Stimulated activated CD8-positive, alpha-beta memory T cell treated with anti-CD3 and anti-CD28 coated beads, Interleukin-15, amount 100 ng/mL, for 48 hours (primary cell): ENCODE measurements around the gene ANO2.

ENCODE experiments used
- DNase-seq, 2 donors: peaks; one replicate each; pipeline ENCODE4 v3.0.0-alpha.2; 2020; ENCODE audit warnings: low read depth in 2 of 2

Gene ANO2

GRCh38 chr12:5964913-5965900, 20.1 kb upstream of the ANO2 start:
- no peak for DNase-seq

DNA sequence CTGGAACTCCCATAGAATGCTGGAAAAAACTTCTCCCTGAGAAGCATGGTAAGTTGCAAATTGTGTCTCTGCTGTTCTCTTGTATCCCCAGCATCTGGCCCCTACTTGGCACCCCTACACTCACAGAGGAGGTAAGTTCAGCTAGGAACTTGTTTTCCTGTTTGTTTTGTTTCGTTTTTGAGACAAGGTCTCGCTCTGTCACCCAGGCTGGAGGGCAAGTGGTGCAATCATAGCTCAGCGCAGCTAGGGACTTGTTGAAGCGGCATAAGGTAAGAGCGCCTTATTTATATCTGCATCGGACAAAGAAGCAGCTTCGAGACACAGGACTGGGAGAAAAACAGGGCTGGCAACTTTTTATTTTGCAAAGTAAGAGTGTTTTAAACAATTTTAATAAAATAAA, 18.5 kb upstream of the ANO2 start:
- DNase-seq, result no peak

GRCh38 chr12:5960783-5961182, 15.7 kb upstream of the ANO2 start:
- no peak for DNase-seq

DNA sequence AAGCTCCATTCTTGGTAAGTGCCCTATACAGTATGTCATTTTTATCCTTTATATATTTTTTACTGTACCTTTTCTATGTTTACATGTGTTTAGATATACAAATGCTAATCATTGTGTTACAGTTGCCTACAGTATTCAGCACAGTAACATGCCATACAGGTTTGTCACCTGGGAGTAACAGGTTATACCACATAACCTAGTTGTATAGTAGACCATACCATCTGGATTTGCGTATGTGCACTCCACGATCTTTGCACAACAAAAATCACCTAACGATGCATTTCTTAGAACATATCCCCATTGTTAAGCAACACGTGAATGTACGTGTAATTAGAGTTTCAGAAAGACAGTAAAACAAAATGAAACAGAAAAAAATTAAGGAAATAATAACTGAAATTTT, 11.9 kb upstream of the ANO2 start:
- no peak for DNase-seq

GRCh38 chr12:5954661-5955060, 9.6 kb upstream of the ANO2 start:
- no peak for DNase-seq

DNA sequence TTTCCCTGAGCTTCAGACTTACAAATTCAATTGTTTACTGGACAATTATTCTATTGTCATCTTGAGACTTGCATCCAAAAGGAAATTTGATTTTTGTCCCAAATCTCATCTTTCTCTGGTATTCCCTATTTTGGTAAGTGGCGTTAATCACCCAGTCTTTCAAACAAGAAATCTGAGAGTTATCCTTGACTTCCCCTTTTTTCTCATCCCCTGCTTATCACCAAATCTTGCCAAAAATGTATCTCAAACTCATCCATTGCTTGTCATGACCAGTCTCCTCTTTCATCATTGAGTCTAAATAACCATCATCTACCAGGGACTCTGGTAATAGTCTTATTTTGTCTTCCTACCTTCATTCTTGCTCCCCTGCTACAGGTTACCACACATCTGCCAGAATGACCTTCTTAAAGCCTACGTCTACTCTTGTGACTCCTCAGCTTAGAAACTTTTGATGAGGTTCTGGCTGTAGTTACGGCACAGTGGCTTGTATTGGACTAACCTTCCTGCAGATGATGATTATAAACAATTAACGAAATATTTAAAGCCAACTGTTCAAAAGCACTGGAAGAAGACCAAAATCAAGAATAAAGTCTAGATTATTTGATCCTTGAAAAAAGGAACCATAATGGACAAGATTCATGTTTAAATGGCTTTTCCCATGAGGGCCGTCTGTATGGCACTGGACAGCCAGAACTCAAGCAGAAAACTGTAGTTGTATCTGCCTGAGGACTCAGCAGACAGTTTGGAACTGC, 9.0 kb upstream of the ANO2 start:
- DNase-seq, result no peak

DNA sequence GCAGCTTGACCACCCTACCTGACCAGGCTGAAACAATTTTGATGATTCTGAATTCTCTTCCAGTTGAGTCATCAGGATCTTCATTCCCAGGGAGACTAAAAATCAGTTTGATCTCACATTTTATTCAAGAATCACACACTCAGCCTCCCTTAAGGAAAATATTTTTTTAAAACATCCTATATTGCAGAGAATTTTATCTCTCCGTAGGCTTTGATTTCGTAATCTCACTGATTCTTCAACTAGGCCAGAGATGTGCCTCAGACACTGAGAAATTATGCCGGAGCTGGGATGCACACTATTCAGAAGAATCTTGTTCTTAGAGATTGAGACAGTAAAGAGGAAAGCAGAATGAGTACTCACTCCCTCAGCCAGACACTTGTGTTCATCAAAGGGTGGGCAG, 7.0 kb upstream of the ANO2 start:
- DNase-seq, result no peak

- DNase-seq, result no peak
Observed at GRCh38 chr12:5948696-5949095, 3.6 kb upstream of the ANO2 start.

DNA sequence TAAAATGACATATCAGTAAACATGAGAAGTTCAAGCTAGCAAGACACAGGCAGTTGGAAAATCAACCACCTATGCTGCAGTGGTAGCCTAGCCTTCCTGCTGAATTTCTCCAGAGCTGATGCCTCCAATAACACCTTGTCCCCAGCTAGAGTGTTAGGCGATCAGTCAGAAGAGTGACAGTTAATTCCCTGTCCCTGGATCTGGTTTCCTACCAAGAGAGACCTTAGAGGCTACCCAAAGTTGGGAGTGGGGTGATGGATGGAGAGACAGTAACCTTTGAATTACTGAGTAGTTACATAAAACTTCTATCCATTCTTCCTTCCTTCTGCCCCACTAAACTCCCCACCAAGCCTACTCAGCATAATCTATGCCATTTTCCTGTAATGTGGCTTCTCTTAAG, 1.9 kb upstream of the ANO2 start:
- DNase-seq, result no peak

DNA sequence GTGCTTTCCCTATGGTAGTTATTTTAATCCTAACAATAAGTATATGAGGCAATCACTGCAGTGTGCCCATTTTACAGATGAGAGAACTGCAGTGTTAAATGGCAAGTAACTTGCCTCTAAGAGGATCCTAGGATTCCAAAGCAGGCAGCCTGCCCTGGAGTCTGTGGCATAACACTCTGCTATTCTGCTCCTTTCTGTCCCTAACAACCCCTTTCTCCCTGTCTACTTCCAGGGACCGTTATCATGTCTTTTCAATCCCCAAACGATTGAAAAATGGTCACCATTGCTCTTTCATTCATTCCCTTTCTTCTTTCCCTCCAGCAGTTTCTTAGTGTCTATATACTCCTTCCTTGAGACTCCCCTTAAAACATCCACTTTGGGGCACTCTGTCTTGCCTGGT, 1.3 kb upstream of the ANO2 start:
- no peak for DNase-seq

DNA sequence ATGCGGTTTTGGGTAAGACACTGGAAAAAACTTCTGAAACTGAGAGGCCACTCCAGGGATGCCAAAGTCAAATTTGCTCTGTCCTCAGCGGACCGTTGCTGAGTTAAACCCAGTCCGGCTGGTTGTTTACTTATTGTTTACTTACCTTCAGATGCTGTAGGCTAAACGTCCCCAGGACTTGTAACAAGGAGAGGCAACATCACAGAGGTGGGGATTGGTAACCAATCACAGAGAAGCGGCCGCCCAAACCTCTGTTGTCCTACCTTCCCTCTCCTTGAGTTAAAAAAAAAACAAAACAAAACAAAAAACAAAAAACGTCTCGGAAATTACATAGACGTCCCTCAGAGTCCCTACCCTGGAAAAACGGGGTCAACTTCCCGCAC, 380 bp downstream of the ANO2 start:
- no peak for DNase-seq

GRCh38 chr12:5944053-5944452, 1.0 kb downstream of the ANO2 start:
- DNase-seq, result no peak

- no peak for DNase-seq
Observed at GRCh38 chr12:5941907-5942306, 3.2 kb downstream of the ANO2 start.

DNA sequence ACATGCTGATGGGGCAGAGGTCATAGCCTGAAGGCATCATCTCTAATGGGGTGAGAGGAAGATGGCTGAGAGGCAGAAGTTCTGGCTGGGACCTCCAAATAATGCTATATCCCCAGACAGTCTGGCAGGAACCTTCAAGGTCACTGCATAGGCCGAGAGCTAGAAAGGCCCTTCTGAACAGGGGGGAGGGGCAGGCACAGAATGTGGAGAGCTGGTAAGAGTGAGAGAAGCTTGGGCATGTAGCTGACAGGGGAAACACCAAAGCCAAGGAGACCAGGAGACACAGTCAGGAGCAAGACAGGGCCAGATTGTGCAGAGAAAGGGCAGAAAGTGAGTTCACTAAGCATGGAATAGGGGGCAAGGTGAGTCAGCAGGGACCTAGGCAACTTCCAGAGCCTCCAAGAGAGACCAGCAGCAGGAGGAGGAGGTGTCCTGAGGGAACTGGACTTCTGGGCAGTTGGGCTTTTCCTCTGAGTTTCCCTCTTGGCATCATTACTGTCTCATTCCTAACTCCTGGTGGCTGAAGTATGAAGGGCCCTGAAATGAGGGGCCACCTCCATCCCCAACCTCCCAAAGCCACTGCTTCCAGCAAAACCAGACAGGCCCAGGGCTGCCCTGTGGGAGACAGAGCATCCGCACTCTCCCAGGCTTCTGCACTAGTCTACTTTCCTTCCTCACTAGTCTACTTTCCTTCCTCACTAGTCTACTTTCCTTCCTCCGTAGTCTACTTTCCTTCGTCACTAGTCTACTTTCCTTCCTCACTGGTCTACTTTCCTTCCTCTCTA, 17.1 kb downstream of the ANO2 start:
- no peak for DNase-seq

- DNase-seq, result no peak
Observed at GRCh38 chr12:5925646-5926045, 19.4 kb downstream of the ANO2 start.

- DNase-seq, result no peak
Observed at GRCh38 chr12:5924342-5924741, 20.7 kb downstream of the ANO2 start.

DNA sequence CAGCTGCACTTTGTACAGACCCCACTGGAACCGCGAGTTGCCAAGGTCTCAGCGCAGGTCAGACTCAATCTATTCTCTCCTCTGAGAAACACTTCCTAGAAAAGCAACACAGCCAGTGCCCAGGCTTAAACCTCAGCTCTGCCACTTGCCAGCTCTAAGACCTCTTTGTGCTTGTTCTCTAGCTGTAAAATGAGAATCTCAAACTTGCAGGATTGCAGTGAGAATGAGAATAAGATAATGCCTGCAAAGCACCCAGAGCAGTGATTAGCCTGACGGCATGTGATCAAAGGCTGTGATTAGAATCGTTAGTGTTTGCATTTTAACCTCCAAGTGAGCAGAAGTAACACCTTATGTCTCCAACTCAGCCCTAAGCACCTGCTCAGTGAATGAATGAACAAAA, 21.3 kb downstream of the ANO2 start:
- DNase-seq, result no peak

GRCh38 chr12:5923043-5923605, 21.9 kb downstream of the ANO2 start:
- no peak for DNase-seq

DNA sequence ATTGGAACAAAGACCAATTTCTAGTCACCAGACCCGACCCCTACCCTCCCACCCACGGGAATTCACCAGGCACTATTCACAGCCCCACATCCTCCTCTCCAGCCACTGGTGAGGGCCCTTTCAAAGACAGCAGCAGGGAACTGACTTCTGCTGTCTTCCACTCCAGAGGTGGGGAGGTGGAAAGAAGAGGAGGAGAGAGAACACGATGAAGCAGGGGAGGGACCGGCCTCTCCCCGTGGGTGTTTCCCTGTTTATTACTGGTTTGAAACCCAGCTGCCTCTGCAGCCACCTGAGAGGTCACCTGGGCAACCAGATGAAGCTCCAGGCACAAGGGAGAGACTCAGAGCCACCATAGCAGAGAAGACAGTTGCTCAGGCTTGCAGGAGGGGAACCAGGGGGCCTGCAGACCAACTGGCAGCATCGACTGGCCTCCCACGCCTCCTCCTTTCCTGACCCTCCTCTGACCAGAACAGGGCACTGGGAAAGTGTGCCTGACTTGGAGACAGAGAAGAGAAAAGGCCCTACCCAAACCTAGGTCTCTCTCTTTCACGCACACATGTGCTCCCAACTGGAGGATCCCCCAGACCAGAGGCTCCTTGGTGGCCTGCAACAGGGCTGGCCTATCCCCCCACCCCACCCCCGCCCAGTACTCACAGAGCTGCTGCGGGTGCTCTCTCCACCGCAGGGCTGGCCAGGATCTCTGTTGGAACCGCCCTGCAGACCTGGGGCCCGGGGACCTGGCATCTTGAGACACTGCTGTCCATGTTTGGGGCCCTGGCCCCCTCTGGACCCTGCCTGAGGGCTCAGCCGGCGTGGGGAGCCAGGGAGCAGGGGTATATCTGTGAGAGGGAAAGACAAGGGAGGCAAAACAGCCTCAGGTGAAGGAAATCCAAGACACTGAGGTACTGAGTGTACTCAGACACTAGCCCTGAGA, 22.8 kb downstream of the ANO2 start:
- no peak for DNase-seq

- DNase-seq, result no peak
Observed at GRCh38 chr12:5921027-5921909, 23.8 kb downstream of the ANO2 start.
